GM19099 (cell line): ENCODE measurements around the gene MARK2.

ENCODE experiments used
- POLR2A ChIP-seq: IDR thresholded peaks from 3 replicates; pipeline ENCODE4 v1.6.1; 2011; ENCODE audit warnings: low read depth; ENCODE audit not compliant: insufficient read length; ENCODE audit errors: extremely low read depth

MARK2 gene

DNA sequence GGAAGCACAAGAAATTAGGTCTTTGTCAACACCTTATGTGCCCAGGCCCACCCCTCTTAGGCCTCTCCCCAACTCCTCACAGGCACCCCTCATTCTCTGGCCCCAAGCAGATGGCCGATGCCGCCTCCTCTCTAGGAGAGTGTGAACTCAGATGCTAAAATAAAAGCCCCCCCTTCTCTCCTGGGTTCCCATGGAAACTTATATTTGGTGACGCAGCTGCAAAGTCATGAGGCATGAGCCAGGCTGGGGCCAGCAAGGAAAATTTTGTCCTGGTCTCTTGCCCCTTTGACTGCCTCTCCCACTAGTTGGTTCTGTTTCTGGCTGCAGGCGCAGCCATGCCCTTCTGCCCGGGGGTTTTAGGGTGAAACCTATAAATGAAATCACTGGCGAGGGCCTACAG is 66.3 kb downstream of the MARK2 start:
- no peak for TF ChIP-seq POLR2A

GRCh38 chr11:63906087-63906486 is 67.2 kb downstream of the MARK2 start:
- TF ChIP-seq POLR2A, result no peak

GRCh38 chr11:63906585-63906984 is 67.7 kb downstream of the MARK2 start:
- no peak for TF ChIP-seq POLR2A

GRCh38 chr11:63907063-63907462 is 68.2 kb downstream of the MARK2 start:
- no peak for TF ChIP-seq POLR2A

DNA sequence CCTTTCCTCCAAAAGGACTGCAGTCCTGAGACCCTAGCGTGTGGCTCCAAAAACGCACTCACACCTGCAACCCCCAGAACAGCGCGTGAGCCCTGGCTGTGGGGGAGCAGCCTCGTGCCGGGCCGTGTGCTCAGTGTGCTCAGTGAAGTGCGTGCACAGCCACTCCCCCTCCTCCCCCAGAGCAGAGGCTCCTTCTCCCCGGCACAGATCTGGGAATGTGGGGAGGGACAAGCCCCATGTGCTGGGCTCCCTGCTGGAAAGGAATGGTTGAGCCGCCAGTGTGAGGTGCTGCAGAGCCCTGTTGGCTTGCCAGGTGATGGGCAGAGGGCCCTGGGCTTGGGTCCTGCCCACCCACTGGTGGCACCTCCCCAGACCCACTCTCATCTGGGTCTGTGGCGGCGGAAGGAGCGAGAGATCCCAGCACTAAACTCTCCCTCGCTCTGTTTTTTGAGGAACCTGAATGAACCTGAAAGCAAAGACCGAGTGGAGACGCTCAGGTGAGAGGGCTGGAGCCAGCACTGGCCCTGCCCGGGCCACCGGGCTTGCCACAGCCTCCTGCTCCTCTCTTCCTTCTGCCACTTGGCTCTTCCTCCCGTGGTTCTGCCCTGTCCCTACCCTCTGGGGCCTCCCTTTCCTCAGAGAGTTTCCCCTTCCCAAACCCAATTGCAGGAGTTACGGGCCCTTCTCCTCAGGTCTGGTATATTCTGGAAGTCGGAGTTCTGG is 69.1 kb downstream of the MARK2 start:
- TF ChIP-seq POLR2A, result no peak

GRCh38 chr11:63908631-63909401 is 69.9 kb downstream of the MARK2 start:
- TF ChIP-seq POLR2A, result no peak

DNA sequence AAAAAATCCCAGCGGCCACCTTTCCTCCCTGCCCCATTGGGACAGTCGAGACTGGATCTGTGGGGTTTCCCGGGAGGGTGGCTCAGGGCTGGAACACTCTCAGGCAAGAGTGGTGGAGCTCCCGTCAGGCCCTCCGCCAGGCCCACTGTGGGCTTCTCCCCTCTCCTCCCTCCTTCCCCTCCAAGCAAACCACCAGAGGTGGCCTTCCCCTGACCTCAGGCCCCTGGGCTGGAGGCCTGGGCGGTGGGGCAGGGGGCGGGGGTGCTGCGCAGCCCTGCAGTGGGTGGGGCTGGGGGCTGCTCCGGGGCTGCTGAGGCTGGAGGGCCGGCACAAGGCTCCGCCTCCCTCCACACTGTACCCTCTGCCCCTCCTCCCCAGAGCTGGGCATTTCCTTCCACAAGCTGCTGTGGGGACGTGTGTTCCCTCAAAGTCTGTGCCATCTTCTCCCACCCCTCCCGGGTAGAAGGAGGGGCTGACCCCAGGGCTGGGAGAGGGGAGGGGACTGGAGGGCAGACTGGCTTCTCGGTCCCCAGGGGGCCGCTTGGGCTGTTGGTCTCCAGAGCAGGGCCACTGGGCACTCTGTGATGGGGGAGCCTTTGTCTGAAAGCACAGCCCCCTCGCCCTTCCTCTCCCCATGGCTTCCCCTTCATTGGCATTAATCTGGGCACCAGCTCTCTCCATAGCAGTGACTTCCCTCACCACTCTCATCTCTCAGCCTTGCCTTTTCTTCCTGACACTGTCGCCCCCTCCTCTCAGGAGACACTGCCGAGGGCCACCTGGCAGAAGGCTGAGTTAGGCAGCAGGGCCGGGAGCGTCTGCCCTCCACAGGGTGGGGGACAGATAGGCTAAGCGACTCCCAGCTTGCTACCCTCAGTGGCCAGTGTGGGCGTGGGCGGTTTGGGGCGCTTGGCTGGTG is 70.9 kb downstream of the MARK2 start:
- TF ChIP-seq POLR2A, result no peak

DNA sequence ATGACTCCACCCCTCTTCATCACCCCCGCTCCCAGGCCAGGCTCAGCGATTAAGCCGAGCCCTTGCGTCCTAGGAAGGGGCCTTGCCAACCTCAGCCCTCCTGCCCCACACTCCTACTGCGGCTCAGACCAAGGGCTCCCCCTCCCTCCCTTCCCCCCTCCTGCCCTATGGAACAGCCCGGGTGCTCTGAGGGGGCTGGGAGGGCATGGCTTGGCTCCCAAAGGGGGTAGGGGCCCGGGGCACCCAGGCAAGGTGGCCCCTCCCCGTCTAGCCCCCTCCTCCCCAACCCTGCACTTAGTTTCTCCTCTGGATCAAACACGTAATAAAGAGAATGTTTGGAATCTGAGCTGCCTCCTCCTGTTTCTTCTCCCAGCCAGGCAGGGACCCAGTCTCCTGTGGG is 71.8 kb downstream of the MARK2 start:
- TF ChIP-seq POLR2A, result no peak

- TF ChIP-seq POLR2A, result no peak
Observed at GRCh38 chr11:63911440-63911839, 72.5 kb downstream of the MARK2 start.

- no peak for TF ChIP-seq POLR2A
Observed at GRCh38 chr11:63911876-63912275, 73.0 kb downstream of the MARK2 start.

DNA sequence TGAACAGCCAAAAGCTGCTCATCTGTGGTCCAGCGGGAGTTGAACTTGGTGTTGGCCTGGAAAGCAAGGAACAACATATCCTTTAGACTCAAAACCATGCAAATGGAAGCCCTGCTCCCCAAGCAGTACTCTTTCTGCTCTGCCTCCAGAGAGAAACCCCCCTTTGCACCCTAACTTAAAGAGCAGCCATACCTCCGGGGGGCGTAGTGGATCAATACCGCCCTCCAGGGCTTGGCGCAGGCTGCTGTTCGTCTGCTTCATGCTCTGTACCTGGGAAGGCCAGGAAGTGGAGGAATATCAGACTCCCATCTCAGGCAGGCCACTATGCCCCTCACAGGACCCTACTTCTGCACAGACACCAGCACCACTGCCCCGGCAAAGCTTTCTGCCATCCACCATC is 73.8 kb downstream of the MARK2 start:
- TF ChIP-seq POLR2A, result no peak

DNA sequence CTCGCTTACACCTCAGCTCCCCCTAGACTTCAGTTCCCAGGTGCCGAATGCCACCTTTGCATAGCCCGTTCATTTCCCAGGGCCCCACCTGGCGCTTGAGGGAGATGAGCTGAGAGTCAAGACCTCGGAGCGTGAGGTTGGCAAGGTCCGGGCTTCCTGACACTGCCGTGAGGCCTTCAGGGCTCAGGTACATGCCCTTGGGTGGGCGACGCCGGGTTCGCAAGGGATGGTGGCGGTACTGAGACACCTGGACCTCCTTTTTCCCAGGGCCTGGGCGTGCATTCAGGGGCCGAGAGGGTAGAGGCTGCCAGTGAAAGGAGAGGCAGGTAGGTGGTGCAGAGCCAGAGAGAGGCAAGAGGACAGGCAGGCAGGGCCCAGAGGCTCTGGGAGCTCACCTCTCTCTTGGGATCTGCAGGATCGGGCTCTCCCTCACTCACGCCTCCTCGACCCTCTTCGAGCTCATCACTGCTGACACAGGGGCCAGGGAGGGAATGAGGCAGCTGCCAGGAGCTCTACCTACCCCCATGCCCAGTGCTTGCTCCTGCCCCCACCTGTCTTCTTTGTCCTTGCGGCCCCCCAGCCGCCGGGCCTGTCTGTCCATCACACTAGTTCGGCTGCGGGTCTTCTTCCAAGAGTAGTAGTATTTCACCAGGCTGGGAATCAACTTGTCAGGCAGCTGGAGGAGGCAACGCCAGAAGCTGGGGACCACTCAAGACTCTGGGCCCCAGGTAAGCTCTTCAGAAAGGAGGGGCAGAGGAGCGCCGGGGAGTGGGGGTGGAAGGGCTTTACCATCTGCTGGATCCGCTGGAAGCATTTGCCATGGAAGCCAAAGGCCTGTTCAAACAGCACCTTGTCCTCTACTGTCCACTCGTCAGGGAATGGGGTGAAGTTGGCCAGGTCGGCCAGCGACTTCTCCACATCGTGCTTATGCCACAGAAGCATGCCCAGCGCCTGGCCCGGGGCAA is 75.2 kb downstream of the MARK2 start:
- no peak for TF ChIP-seq POLR2A

DNA sequence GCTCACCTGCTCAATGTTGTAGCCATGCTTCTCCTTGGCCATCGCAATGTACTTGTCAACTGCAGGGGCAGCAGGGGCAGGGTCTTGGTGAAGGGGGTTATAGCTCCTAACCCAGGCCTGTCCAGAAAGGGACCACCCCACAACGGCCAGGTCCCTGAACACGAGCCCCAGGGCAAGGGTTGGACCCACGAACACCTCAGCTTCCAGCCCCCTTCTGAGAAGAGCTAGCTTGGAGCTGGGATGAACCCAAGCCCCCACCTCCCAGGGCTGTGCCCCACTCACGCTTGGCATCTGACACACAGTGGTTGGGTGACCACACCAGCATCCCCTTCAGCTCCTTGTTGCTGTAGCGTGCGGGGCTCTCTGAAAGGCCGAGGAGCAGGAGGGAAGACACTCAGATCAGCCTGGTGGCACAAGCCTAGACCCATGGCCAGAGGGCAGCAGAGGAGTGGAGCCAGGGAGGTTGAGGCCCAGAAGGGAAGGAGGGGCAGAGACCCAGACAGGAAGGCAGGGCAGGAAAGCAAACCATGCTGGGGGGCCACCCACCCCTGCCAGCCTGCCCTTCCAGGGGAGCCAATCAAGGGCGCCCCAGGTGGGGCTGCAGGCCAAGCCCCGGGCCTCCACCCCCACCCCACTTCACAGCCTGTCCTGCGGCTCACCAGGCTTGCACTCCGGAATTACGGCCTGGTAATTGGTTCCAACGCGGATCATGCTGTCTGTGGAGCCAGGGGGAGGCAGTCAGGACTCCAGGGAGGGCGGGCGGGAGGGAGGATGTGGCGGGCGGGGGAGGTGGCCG is 76.2 kb downstream of the MARK2 start:
- no peak for TF ChIP-seq POLR2A

DNA sequence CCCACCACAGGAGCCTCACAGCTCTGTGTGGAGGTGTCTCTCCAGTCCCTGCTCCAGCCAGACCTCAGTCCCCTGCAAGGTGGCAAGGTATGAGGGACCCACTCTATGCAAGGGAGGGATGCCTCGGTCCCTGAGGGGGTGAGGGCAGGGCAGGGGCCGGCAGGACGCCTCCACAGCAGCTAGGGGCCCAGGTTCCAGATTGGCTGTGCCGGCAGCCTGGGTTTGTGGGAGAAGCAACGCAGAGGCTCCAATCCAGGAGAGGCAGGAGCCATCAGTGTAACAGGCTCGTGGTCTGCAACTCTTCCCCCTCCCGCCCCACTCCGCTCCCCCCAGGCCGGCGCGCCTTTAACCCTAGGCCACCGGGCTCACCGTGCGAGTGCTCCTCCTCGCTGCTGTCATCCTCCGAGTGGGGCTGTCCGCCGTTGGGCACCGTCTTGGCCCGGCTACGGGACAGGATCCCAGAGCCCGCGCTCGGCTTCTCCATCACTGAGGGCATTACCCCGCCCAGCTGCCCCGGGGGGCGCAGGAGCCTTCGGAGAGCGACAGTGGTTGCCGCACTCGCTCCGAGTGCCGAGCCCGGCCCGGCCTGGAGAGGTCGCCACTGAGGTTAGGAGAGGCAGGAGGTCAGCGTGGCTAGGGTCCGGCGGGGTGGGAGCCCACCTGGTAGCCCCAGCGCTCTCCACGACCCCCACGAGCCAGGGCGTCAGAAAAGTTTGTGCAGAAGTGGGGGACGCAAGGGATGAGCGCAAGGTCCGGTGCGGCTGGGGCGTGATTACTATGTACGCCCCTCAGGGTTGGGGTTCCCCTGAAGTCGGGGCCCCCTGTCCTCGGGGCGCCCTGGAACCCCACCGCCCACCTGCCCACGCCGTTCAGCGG is 77.3 kb downstream of the MARK2 start:
- no peak for TF ChIP-seq POLR2A
